GM18907 (cell line): Measurements from ENCODE around the gene FAM118A.
"Not testable (repeated sequence)": the region's sequence is repeated elsewhere in the genome, so short reads cannot be mapped to it uniquely, and the experiment has no call there.

Experiments
- ATAC-seq: cut with Tn5 transposase; IDR thresholded peaks from one replicate; pipeline ENCODE4 v1.9.1; 2021; ENCODE audit warnings: mild to moderate bottlenecking, moderate library complexity; ENCODE audit not compliant: unreplicated experiment

FAM118A gene

GRCh38 chr22:45366713-45367112, 57.0 kb downstream of the FAM118A start:
- ATAC-seq = no peak

- not testable (repeated sequence) for ATAC-seq
Observed at GRCh38 chr22:45373592-45373991, 63.9 kb downstream of the FAM118A start.

GRCh38 chr22:45376009-45376408, 66.3 kb downstream of the FAM118A start:
- no peak for ATAC-seq

- no peak for ATAC-seq
Observed at GRCh38 chr22:45376703-45377102, 67.0 kb downstream of the FAM118A start.

DNA sequence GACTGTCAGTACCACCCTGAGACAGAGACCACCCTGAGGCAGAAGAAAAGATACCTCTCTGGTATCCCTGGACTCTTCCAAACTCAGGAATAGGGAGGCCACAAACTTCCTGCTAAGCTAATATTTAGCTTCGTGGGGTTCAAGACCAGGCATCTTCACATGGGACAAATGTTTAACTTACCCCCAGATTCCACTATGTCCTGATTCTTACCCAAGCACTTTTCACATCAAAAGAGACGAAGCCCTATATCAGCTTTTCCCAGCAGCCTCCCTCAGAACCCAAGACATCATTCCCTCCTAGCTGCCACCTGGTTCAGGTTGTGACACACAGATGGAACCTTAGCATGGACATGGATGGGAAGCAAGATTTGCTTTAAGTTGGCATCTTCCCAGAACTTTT, 71.6 kb downstream of the FAM118A start:
- ATAC-seq = no peak

GRCh38 chr22:45389546-45389945, 79.8 kb downstream of the FAM118A start:
- no peak for ATAC-seq
